ENCODE data around the gene LYSMD4. TPM values are rescaled to one million over a fixed set of nuclear protein-coding genes. Genes with fewer than 3 reads are reported as not detected.
"Not testable (repeated sequence)": the region's sequence is repeated elsewhere in the genome, so short reads cannot be mapped to it uniquely, and the experiment has no call there.

LYSMD4 gene
- total and polyA plus RNA-seq, 5 donors from 2014 or later = 4.9 to 14.6 (median 6.6) TPM

GRCh38 chr15:99753066-99753465 is 19.8 kb upstream of the LYSMD4 start:
- ATAC-seq (ENCODE audit: low read depth in 2 of 2) (no peak), DNase-seq (no peak)
- no peaks in the 10 kb centered on the region for H3K4me1 ChIP-seq (ENCODE audit: control insufficient read depth, insufficient read depth, low read length, poor library complexity, severe bottlenecking)

GRCh38 chr15:99752556-99752955 is 19.3 kb upstream of the LYSMD4 start:
- no peaks in the 10 kb centered on the region for H3K4me1 ChIP-seq (ENCODE audit: control insufficient read depth, insufficient read depth, low read length, poor library complexity, severe bottlenecking)
- no peak for ATAC-seq (ENCODE audit: low read depth in 2 of 2)
- H3K9me3 Mint-ChIP-seq = no peaks in the 10 kb centered on the region
- H3K36me3 ChIP-seq (ENCODE audit: control insufficient read depth, insufficient read depth, low read length) = no peaks in the 10 kb centered on the region
- no peak overlapping the region for H3K4me3 ChIP-seq (ENCODE audit: low read depth, low read length)
- H3K4me3 Mint-ChIP-seq = no peak overlapping the region
- H3K36me3 Mint-ChIP-seq = no peaks in the 10 kb centered on the region
- no peak overlapping the region for H3K27ac Mint-ChIP-seq
- peaks cover 4 to 6% (median 5%) of the 10 kb centered on the region in 4 donors for H3K4me1 Mint-ChIP-seq
- H3K27ac ChIP-seq (ENCODE audit: insufficient read depth, low read length, poor library complexity, severe bottlenecking) = no peak overlapping the region
- H3K27me3 Mint-ChIP-seq = peaks cover 10% of the 10 kb centered on the region
- no peak for DNase-seq
- H3K27me3 ChIP-seq (ENCODE audit: control insufficient read depth, insufficient read depth, low read length) = peaks cover 4% of the 10 kb centered on the region
- no peaks in the 10 kb centered on the region for H3K9me3 ChIP-seq (ENCODE audit: control insufficient read depth in 2 of 2, low read length in 2 of 2)

More at GRCh38 chr15:99753066-99753465, 19.8 kb upstream of the LYSMD4 start:
- no peaks in the 10 kb centered on the region for H3K9me3 Mint-ChIP-seq
- no peak overlapping the region for H3K4me3 Mint-ChIP-seq
- no peaks in the 10 kb centered on the region for H3K36me3 ChIP-seq (ENCODE audit: control insufficient read depth, insufficient read depth, low read length)
- no peak overlapping the region for H3K27ac Mint-ChIP-seq
- H3K27ac ChIP-seq (ENCODE audit: insufficient read depth, low read length, poor library complexity, severe bottlenecking) = no peak overlapping the region
- no peaks in the 10 kb centered on the region for H3K36me3 Mint-ChIP-seq
- no peak overlapping the region for H3K4me3 ChIP-seq (ENCODE audit: low read depth, low read length)
- H3K27me3 ChIP-seq (ENCODE audit: control insufficient read depth, insufficient read depth, low read length) = peaks cover 4% of the 10 kb centered on the region
- peaks cover 10% of the 10 kb centered on the region for H3K27me3 Mint-ChIP-seq
- H3K4me1 Mint-ChIP-seq = peaks cover 4 to 6% (median 5%) of the 10 kb centered on the region in 4 donors
- no peaks in the 10 kb centered on the region for H3K9me3 ChIP-seq (ENCODE audit: control insufficient read depth in 2 of 2, low read length in 2 of 2)

GRCh38 chr15:99750326-99750725 is 17.1 kb upstream of the LYSMD4 start:
- not testable (repeated sequence) for H3K36me3 ChIP-seq (ENCODE audit: control insufficient read depth, insufficient read depth, low read length); H3K4me1 ChIP-seq (ENCODE audit: control insufficient read depth, insufficient read depth, low read length, poor library complexity, severe bottlenecking); H3K4me1 Mint-ChIP-seq; H3K4me3 ChIP-seq (ENCODE audit: low read depth, low read length); H3K27ac Mint-ChIP-seq; H3K27me3 Mint-ChIP-seq; H3K36me3 Mint-ChIP-seq; H3K9me3 Mint-ChIP-seq; H3K27ac ChIP-seq (ENCODE audit: insufficient read depth, low read length, poor library complexity, severe bottlenecking); H3K9me3 ChIP-seq (ENCODE audit: control insufficient read depth in 2 of 2, low read length in 2 of 2); DNase-seq; H3K27me3 ChIP-seq (ENCODE audit: control insufficient read depth, insufficient read depth, low read length); ATAC-seq (ENCODE audit: low read depth in 2 of 2); H3K4me3 Mint-ChIP-seq

- Histone ChIP-seq H3K36me3 (ENCODE audit: control insufficient read depth, insufficient read depth, low read length) (no peaks in the 10 kb centered on the region), H3K4me1 (ENCODE audit: control insufficient read depth, insufficient read depth, low read length, poor library complexity, severe bottlenecking) (no peaks in the 10 kb centered on the region), H3K27me3 (ENCODE audit: control insufficient read depth, insufficient read depth, low read length) (peaks cover 2% of the 10 kb centered on the region), H3K9me3 (ENCODE audit: control insufficient read depth in 2 of 2, low read length in 2 of 2) (no peaks in the 10 kb centered on the region), H3K27ac (ENCODE audit: insufficient read depth, low read length, poor library complexity, severe bottlenecking) (no peak overlapping the region), H3K4me3 (ENCODE audit: low read depth, low read length) (no peak overlapping the region)
- DNase-seq (no peak), ATAC-seq (ENCODE audit: low read depth in 2 of 2) (no peak)
- Mint-ChIP-seq H3K36me3 (no peaks in the 10 kb centered on the region), H3K4me1 (no peaks in the 10 kb centered on the region), H3K9me3 (no peaks in the 10 kb centered on the region), H3K27me3 (peaks cover 4% of the 10 kb centered on the region), H3K27ac (no peak overlapping the region), H3K4me3 (no peak overlapping the region)
Observed at GRCh38 chr15:99749386-99749785, 16.1 kb upstream of the LYSMD4 start.

- DNase-seq (no peak), ATAC-seq (ENCODE audit: low read depth in 2 of 2) (no peak)
- Histone ChIP-seq H3K9me3 (ENCODE audit: control insufficient read depth in 2 of 2, low read length in 2 of 2) (no peaks in the 10 kb centered on the region), H3K27ac (ENCODE audit: insufficient read depth, low read length, poor library complexity, severe bottlenecking) (no peak overlapping the region), H3K4me3 (ENCODE audit: low read depth, low read length) (no peak overlapping the region), H3K27me3 (ENCODE audit: control insufficient read depth, insufficient read depth, low read length) (peaks cover 2% of the 10 kb centered on the region), H3K4me1 (ENCODE audit: control insufficient read depth, insufficient read depth, low read length, poor library complexity, severe bottlenecking) (no peaks in the 10 kb centered on the region), H3K36me3 (ENCODE audit: control insufficient read depth, insufficient read depth, low read length) (no peaks in the 10 kb centered on the region)
- H3K36me3 Mint-ChIP-seq = no peaks in the 10 kb centered on the region
- no peaks in the 10 kb centered on the region for H3K9me3 Mint-ChIP-seq
- H3K4me3 Mint-ChIP-seq = no peak overlapping the region
- H3K4me1 Mint-ChIP-seq = no peaks in the 10 kb centered on the region
- no peak overlapping the region for H3K27ac Mint-ChIP-seq
- peaks cover 4% of the 10 kb centered on the region for H3K27me3 Mint-ChIP-seq
Observed at GRCh38 chr15:99745370-99746086, 12.3 kb upstream of the LYSMD4 start.

GRCh38 chr15:99744142-99744541 is 10.9 kb upstream of the LYSMD4 start:
- Histone ChIP-seq H3K36me3 (ENCODE audit: control insufficient read depth, insufficient read depth, low read length) (no peaks in the 10 kb centered on the region), H3K4me1 (ENCODE audit: control insufficient read depth, insufficient read depth, low read length, poor library complexity, severe bottlenecking) (no peaks in the 10 kb centered on the region), H3K27me3 (ENCODE audit: control insufficient read depth, insufficient read depth, low read length) (peaks cover 2% of the 10 kb centered on the region), H3K9me3 (ENCODE audit: control insufficient read depth in 2 of 2, low read length in 2 of 2) (no peaks in the 10 kb centered on the region), H3K4me3 (ENCODE audit: low read depth, low read length) (no peak overlapping the region), H3K27ac (ENCODE audit: insufficient read depth, low read length, poor library complexity, severe bottlenecking) (no peak overlapping the region)
- Mint-ChIP-seq H3K27me3 (peaks cover 4% of the 10 kb centered on the region), H3K36me3 (no peaks in the 10 kb centered on the region), H3K4me3 (no peak overlapping the region), H3K9me3 (no peaks in the 10 kb centered on the region), H3K4me1 (no peaks in the 10 kb centered on the region), H3K27ac (peak overlapping the region in 2 of 3 donors; percentile 20 to 59)
- ATAC-seq (ENCODE audit: low read depth in 2 of 2) (no peak), DNase-seq (no peak)

- no peaks in the 10 kb centered on the region for H3K4me1 ChIP-seq (ENCODE audit: control insufficient read depth, insufficient read depth, low read length, poor library complexity, severe bottlenecking)
- Mint-ChIP-seq H3K9me3 (no peaks in the 10 kb centered on the region), H3K4me1 (no peaks in the 10 kb centered on the region), H3K27ac (no peak overlapping the region), H3K36me3 (no peaks in the 10 kb centered on the region), H3K4me3 (no peak overlapping the region), H3K27me3 (peaks cover 4% of the 10 kb centered on the region)
- H3K27me3 ChIP-seq (ENCODE audit: control insufficient read depth, insufficient read depth, low read length) = no peaks in the 10 kb centered on the region
- DNase-seq (no peak), ATAC-seq (ENCODE audit: low read depth in 2 of 2) (no peak)
- no peaks in the 10 kb centered on the region for H3K36me3 ChIP-seq (ENCODE audit: control insufficient read depth, insufficient read depth, low read length)
- no peaks in the 10 kb centered on the region for H3K9me3 ChIP-seq (ENCODE audit: control insufficient read depth in 2 of 2, low read length in 2 of 2)
- no peak overlapping the region for H3K4me3 ChIP-seq (ENCODE audit: low read depth, low read length)
- no peak overlapping the region for H3K27ac ChIP-seq (ENCODE audit: insufficient read depth, low read length, poor library complexity, severe bottlenecking)
Observed at GRCh38 chr15:99741835-99742234, 8.6 kb upstream of the LYSMD4 start.

Measured in CD4-positive, CD25-positive, alpha-beta regulatory T cell (primary cell).